PC-9 (cell line): ENCODE measurements around the gene SPATA45.

Experiments used
- EZH2 ChIP-seq: fragments of 200-600 bp; sonication (generic); IDR thresholded peaks from 2 replicates; pipeline ENCODE4 v1.8.0; 2017; ENCODE audit warnings: antibody characterized with exemption, low read depth
- TF ChIP-seq, protein P1 (sequence below): fragments of 200-600 bp; sonication (generic); conservative IDR thresholded peaks from 2 replicates; pipeline ENCODE4 v1.6.1; 2017; ENCODE audit warnings: mixed run types, antibody characterized with exemption, mild to moderate bottlenecking, moderate library complexity

DNA sequence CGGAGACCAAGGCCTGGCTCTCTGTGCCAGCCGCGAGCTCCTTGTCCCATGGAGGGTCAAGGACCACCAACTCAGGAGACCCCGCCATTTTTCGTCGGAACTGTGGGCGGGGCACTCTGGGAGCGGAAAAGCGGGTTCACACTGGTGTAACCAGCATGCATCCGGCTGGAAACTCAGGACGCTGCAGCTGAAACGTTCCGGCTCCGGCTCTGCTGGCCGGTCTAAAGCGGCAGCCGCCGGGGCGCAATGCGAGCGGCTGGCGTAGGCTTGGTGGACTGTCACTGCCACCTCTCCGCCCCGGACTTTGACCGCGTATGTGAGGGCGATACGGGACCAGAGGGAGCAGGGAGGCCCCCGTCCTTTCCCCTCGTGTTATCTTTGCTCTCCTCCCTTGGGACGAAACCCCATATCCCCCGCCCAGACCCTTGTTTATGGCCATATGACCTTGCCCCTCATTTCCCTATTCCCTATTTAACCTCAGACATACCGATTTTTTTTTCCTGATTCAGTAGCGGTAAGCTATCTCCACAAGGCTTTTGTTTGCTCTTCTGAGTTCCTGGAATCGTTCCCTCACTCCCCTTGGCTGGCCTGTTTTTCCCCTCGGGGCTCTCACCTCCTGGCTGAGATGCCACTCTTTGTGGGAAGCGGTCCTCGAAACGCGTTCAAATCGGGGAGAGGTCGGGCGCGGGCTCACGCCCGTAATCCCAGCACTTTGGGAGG, 55.6 kb downstream of the SPATA45 start, which contains the start of the genes NSL1 and TATDN3:
- TF ChIP-seq, protein P1, sequence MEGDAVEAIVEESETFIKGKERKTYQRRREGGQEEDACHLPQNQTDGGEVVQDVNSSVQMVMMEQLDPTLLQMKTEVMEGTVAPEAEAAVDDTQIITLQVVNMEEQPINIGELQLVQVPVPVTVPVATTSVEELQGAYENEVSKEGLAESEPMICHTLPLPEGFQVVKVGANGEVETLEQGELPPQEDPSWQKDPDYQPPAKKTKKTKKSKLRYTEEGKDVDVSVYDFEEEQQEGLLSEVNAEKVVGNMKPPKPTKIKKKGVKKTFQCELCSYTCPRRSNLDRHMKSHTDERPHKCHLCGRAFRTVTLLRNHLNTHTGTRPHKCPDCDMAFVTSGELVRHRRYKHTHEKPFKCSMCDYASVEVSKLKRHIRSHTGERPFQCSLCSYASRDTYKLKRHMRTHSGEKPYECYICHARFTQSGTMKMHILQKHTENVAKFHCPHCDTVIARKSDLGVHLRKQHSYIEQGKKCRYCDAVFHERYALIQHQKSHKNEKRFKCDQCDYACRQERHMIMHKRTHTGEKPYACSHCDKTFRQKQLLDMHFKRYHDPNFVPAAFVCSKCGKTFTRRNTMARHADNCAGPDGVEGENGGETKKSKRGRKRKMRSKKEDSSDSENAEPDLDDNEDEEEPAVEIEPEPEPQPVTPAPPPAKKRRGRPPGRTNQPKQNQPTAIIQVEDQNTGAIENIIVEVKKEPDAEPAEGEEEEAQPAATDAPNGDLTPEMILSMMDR: no peak; the same call in 1 of the 2 replicates
- no peak for TF ChIP-seq EZH2
